Omental fat pad (tissue), 4 donors: ENCODE data around the gene SNRPB. TPM values are rescaled to one million over a fixed set of nuclear protein-coding genes. Genes with fewer than 3 reads are reported as not detected.
A peak's percentile ranks its signal among the peaks of the same experiment; 100 is the strongest.

Source experiments
- ATAC-seq: fragments of 150-250 bp; one replicate; pipeline ENCODE4 v1.9.1; 2016; ENCODE audit warnings: mild to moderate bottlenecking, moderate library complexity; ENCODE audit not compliant: low FRiP score
- DNase-seq: peaks from one replicate; pipeline ENCODE4 v3.0.0-alpha.2; 2019; ENCODE audit warnings: low spot score
- total RNA-seq, 4 donors: library from RNA; depleted of rRNA; stranded (reverse); fragments of >200 nt; gene quantifications; one replicate each; pipeline ENCODE4 v1.1.0, GENCODE V29; 2016
- TF ChIP-seq, protein P1 (sequence below), 3 donors: fragments of 450-650 bp; IDR thresholded peaks; one replicate each; pipeline ENCODE4 v1.5.1; 2016 to 2017; ENCODE audit warnings: antibody characterized with exemption in 3 of 3, mild to moderate bottlenecking in 3 of 3, moderate library complexity in 2 of 3

SNRPB gene
- total RNA-seq, 4 donors from 2014 or later = 119 to 267 (median 170) TPM

DNA sequence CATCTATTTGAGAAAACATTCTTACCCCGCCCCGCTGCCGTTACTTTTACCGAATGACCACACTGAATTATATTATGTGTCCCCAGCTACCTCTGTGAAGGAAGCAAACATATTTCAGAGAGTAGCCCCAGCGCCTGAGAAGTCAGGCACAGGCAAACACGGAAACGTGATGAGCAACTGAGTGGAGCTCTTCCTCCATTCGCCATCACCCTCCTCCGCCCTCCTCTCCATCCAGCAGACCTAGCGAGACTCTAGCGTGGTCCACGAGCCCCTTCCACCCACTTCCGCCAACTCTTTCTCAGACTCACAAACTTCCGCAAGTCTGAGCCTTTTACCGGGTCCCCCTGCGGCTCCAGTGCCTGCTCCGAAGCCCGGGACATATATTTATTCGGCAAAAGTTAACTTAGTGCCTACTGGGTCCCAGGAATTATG is 582 bp downstream of the SNRPB start:
- peak; percentile 32 for DNase-seq
- peak; percentile 57 for ATAC-seq
- TF ChIP-seq, protein P1, sequence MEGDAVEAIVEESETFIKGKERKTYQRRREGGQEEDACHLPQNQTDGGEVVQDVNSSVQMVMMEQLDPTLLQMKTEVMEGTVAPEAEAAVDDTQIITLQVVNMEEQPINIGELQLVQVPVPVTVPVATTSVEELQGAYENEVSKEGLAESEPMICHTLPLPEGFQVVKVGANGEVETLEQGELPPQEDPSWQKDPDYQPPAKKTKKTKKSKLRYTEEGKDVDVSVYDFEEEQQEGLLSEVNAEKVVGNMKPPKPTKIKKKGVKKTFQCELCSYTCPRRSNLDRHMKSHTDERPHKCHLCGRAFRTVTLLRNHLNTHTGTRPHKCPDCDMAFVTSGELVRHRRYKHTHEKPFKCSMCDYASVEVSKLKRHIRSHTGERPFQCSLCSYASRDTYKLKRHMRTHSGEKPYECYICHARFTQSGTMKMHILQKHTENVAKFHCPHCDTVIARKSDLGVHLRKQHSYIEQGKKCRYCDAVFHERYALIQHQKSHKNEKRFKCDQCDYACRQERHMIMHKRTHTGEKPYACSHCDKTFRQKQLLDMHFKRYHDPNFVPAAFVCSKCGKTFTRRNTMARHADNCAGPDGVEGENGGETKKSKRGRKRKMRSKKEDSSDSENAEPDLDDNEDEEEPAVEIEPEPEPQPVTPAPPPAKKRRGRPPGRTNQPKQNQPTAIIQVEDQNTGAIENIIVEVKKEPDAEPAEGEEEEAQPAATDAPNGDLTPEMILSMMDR (IDR thresholded peaks at IDR 0.05) = no peak

DNA sequence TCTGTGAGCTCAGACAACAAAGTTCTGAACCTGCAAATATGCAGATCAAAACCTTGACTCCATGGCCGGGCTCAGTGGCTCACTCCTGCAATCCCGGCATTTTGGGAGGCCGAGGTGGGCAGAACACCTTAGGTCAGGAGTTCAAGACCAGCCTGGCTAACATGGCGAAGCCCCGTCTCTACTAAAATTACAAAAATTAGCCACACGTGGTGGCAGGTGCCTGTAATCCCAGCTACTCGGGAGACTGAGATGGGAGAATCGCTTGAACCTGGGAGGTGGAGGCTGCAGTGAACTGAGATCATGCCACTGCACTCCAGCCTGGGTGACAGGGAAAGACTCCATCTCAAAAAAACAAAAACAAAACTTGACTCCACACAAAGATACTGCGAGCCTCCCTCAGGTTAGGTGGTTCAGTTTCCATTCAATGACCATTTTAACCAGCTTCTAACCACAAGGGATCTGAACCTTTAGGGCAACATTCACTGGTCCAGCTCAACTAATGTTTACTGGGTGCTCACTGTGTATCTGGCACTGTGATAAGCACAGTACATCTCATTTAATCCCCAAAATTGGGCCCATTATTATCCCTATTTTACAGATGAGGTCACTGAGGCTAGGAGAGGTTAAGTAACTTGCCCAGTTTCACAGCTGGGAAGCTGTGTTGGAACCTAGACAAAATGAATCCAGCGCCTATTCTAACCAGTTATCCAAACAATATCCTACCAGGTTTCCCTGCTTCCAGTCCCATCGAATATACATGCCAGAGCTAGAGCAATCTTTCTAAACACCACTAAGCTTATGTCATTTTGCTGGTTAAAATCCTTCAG is 1.8 kb downstream of the SNRPB start:
- TF ChIP-seq, protein P1 (IDR thresholded peaks at IDR 0.05) = no peak
- DNase-seq (no peak), ATAC-seq (no peak)

DNA sequence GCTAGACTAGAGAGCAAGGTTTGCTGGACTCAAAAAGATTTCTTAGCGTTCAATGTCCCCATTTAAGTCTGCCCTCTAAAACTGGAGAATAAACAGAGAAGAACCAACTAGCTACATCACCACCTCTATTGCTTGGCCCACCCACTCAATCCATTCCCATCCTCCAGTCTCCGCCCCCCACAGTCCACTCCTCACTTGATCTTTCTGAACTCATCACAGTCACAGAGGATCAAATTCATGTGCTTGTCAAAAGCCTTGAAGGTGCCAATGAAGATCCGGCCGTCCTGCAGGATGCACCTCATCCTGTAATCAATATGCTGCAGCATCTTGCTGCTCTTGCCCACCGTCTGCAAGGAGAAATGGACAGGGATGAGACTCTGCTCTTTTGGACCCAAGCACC is 3.2 kb downstream of the SNRPB start:
- TF ChIP-seq, protein P1 (IDR thresholded peaks at IDR 0.05) = no peak

DNA sequence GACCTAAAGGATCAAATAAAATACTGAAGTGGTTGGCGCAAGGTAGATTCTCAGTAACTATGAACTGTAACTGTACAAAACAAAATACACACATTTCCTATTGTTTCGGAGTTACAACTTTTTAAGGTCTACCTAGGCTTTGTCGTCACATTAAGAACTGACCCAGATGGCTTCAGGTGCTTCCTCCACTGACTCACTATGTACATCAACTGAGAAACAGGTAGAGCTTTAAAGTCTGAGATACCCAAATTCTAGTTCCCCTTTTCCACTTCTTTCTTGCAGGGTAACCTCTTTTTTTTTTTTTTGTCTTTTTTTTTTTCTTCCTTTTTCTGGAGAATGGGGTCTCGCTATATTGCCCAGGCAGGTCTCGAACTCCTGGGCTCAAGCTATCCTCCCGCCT is 5.5 kb downstream of the SNRPB start:
- TF ChIP-seq, protein P1 (IDR thresholded peaks at IDR 0.05) = no peak
- DNase-seq (no peak), ATAC-seq (no peak)

More for the DNA sequence above, 3.2 kb downstream of the SNRPB start:
- no peak for ATAC-seq
- no peak for DNase-seq

DNA sequence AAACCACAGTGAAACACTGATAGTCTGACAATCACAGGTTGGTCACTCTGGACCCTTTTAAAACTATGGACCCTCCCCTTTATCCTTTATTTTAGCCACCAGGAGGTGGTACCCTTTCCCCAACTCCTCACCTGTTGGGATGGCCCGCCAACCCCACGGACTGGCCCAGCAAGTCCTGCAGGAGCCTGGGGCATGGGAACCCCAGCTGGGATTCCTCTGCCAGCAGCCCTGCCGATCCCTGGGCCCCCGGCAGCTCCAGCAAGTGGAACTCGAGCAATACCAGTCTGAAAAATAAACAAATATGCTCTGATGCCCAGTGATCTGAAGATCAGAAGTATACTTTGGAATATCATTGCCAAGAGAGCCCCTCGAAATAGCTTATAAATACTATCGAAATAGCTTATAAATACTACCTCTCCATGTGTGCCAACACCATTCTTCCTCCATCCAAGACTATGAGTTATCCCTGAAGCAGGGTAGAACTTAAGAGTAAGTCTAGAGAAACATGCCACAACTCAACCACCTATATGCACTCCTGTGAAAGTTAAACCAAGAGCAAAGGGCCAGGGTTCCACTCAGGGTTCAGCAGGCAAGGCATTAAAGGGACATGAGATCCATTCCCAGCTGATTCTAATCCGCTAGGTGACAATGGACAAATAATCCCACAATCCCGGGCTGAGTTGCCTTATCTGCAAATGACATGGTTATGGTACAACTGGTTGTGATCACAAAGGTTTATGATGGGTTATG is 6.8 kb downstream of the SNRPB start:
- TF ChIP-seq, protein P1 (IDR thresholded peaks at IDR 0.05) = no peak
- ATAC-seq = no peak
- DNase-seq = no peak

DNA sequence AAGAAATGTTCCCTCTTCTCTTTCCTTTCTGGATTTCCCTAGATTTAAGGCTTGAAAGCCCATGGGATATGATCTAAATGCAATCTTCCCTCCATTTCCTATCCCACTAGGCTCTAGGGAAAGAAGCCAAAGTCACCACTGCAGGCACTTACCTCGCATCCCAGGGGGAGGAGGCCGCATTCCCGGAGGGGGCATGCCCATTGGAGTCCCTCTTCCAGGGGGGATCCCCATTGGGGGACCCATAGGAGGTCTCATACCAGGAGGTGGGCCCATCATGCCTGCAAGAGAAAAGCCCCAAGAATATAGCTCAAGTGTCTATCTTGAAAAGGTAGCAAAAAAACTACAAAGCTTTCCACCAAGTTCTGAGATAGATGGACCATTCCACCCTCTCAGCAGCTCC is 8.1 kb downstream of the SNRPB start:
- ATAC-seq (no peak), DNase-seq (no peak)
- TF ChIP-seq, protein P1 (IDR thresholded peaks at IDR 0.05) = no peak
